HL-60 (cell line): ENCODE data around the gene RASAL1.

Source experiments
- GABPA ChIP-seq: IDR thresholded peaks from 2 replicates; pipeline ENCODE4 v1.6.1; 2012; ENCODE audit warnings: low read depth
- TF ChIP-seq, protein P1 (sequence below): IDR thresholded peaks from one replicate; pipeline ENCODE4 v1.5.1; 2011; ENCODE audit warnings: low read length, control low read depth, inconsistent platforms; ENCODE audit not compliant: insufficient read depth

DNA sequence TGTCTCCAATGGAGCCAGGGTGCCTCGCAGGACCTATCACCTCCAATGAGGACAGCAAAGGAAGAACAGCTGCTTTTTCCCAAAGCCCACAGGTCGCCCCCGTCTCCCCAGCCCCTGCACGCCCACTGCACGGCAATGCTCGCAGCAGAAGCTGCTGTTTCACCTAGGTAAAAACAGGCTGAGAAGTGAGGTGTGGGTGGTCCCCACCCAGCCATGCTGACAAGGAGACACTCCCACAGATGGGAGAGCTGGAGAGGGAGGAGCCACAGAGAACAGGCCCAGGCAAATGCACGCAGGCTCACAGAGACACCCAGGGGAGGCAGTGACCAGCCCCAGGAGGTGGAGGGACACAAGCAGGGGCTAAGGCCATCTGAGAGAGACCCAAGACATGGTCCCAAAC lies 24.4 kb upstream of the RASAL1 start:
- TF ChIP-seq, protein P1, sequence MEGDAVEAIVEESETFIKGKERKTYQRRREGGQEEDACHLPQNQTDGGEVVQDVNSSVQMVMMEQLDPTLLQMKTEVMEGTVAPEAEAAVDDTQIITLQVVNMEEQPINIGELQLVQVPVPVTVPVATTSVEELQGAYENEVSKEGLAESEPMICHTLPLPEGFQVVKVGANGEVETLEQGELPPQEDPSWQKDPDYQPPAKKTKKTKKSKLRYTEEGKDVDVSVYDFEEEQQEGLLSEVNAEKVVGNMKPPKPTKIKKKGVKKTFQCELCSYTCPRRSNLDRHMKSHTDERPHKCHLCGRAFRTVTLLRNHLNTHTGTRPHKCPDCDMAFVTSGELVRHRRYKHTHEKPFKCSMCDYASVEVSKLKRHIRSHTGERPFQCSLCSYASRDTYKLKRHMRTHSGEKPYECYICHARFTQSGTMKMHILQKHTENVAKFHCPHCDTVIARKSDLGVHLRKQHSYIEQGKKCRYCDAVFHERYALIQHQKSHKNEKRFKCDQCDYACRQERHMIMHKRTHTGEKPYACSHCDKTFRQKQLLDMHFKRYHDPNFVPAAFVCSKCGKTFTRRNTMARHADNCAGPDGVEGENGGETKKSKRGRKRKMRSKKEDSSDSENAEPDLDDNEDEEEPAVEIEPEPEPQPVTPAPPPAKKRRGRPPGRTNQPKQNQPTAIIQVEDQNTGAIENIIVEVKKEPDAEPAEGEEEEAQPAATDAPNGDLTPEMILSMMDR = no peak
- no peak for TF ChIP-seq GABPA
